Endothelial cell of umbilical vein (primary cell): ENCODE results near the gene AK8.

Experiments
- EZH2 ChIP-seq: IDR thresholded peaks from 2 replicates; pipeline ENCODE4 v1.6.1; 2012; ENCODE audit warnings: borderline replicate concordance, low read depth, mild to moderate bottlenecking, moderate library complexity, low read length, inconsistent platforms; ENCODE audit not compliant: severe bottlenecking
- FOS ChIP-seq: IDR thresholded peaks from 2 replicates; pipeline ENCODE4 v1.6.1; 2011; ENCODE audit warnings: mild to moderate bottlenecking, low read length, moderate library complexity, borderline replicate concordance; ENCODE audit not compliant: insufficient read depth
- GATA2 ChIP-seq: IDR thresholded peaks from 2 replicates; pipeline ENCODE4 v1.7.0; 2011; ENCODE audit warnings: low read depth, mild to moderate bottlenecking, moderate library complexity, mixed read lengths, low read length; ENCODE audit not compliant: insufficient read length, insufficient read depth
- JUN ChIP-seq: IDR thresholded peaks from 2 replicates; pipeline ENCODE4 v1.6.1; 2011; ENCODE audit warnings: borderline replicate concordance, low read depth; ENCODE audit not compliant: insufficient read length, insufficient read depth
- MAX ChIP-seq: IDR thresholded peaks from 2 replicates; pipeline ENCODE4 v1.6.1; 2011; ENCODE audit not compliant: insufficient read depth, insufficient read length
- MYC ChIP-seq: IDR thresholded peaks from one replicate; pipeline ENCODE4 v1.6.1; 2011; ENCODE audit warnings: mild to moderate bottlenecking, low read depth, low read length
- POLR2A ChIP-seq: IDR thresholded peaks from 2 replicates; pipeline ENCODE4 v1.6.1; 2012; ENCODE audit warnings: low read depth, mild to moderate bottlenecking, control low read depth, low read length
- POLR2AphosphoS5 ChIP-seq: IDR thresholded peaks from 2 replicates; pipeline ENCODE4 v1.6.1; 2012; ENCODE audit warnings: low read depth, mild to moderate bottlenecking, control low read depth, low read length, moderate library complexity; ENCODE audit not compliant: insufficient read depth
- TF ChIP-seq, protein P1 (sequence below), 2 donors: IDR thresholded peaks; 1 replicate in 1 of 2; 2 replicates in 1 of 2; pipeline ENCODE4 v1.5.1; 2011; ENCODE audit warnings: low read length in 2 of 2, mild to moderate bottlenecking in 2 of 2, moderate library complexity in 2 of 2, control low read depth in 1 of 2, inconsistent platforms in 1 of 2, low read depth in 1 of 2; ENCODE audit not compliant: insufficient read depth in 1 of 2; ENCODE audit errors: extremely low read depth in 1 of 2

- TF ChIP-seq, protein P1, sequence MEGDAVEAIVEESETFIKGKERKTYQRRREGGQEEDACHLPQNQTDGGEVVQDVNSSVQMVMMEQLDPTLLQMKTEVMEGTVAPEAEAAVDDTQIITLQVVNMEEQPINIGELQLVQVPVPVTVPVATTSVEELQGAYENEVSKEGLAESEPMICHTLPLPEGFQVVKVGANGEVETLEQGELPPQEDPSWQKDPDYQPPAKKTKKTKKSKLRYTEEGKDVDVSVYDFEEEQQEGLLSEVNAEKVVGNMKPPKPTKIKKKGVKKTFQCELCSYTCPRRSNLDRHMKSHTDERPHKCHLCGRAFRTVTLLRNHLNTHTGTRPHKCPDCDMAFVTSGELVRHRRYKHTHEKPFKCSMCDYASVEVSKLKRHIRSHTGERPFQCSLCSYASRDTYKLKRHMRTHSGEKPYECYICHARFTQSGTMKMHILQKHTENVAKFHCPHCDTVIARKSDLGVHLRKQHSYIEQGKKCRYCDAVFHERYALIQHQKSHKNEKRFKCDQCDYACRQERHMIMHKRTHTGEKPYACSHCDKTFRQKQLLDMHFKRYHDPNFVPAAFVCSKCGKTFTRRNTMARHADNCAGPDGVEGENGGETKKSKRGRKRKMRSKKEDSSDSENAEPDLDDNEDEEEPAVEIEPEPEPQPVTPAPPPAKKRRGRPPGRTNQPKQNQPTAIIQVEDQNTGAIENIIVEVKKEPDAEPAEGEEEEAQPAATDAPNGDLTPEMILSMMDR (IDR thresholded peaks at IDR 0.05; ENCODE audit: extremely low read depth in 1 of 2, insufficient read depth in 1 of 2, low read depth in 1 of 2, low read length in 2 of 2): no peak
- no peak for TF ChIP-seq POLR2AphosphoS5
- TF ChIP-seq POLR2A: no peak
- no peak for TF ChIP-seq MAX
- no peak for TF ChIP-seq MYC
- no peak for TF ChIP-seq EZH2
- TF ChIP-seq JUN: no peak
- no peak for TF ChIP-seq GATA2
- TF ChIP-seq FOS: no peak
These were observed 123.8 kb downstream of the AK8 start for GRCh38 chr9:132754236-132754635.
